GM12864 (cell line): ENCODE measurements around the gene MAP3K19.

Experiments
- DNase-seq: peaks from one replicate; pipeline ENCODE4 v3.0.0-alpha.2; 2011; ENCODE audit warnings: low read depth
- H3K4me3 ChIP-seq: 2 replicates; pipeline ENCODE4 v1.5.1; 2011; ENCODE audit warnings: mild to moderate bottlenecking, low read depth, low read length, control low read depth
- CTCF ChIP-seq: IDR thresholded peaks from 2 replicates; pipeline ENCODE4 v1.5.1; 2011; ENCODE audit warnings: low read depth, mild to moderate bottlenecking, moderate library complexity, low read length, control low read depth, inconsistent platforms; ENCODE audit errors: missing control alignments

The MAP3K19 gene

GRCh38 chr2:134919341-134920210 is 127.7 kb downstream of the MAP3K19 start:
- peak; percentile 21 for DNase-seq
- no peak for TF ChIP-seq CTCF
- H3K4me3 ChIP-seq = peak overlapping the region; percentile 95

- no peak for TF ChIP-seq CTCF
- peak within 1 kb of the TSS; percentile 95 for H3K4me3 ChIP-seq
- peak; percentile 96 for DNase-seq
Observed at GRCh38 chr2:134918526-134919340, 128.5 kb downstream of the MAP3K19 start, which contains the start of gene CCNT2. CCNT2 (plus strand) TSS chr2:134918822; CDS start chr2:134918855, 33 bp downstream.

GRCh38 chr2:134917888-134918525 is 129.2 kb downstream of the MAP3K19 start:
- DNase-seq = peak; percentile 79
- H3K4me3 ChIP-seq = peak overlapping the region; percentile 88
- TF ChIP-seq CTCF = peak; percentile 25

- H3K4me3 ChIP-seq = peak overlapping the region; percentile 88
- no peak for TF ChIP-seq CTCF
- DNase-seq = no peak
Observed at GRCh38 chr2:134917360-134917865, 129.8 kb downstream of the MAP3K19 start.
